ENCODE data around the gene ARFGAP3.
"Not testable (repeated sequence)": the region's sequence is repeated elsewhere in the genome, so short reads cannot be mapped to it uniquely, and the experiment has no call there.

Gene ARFGAP3

DNA sequence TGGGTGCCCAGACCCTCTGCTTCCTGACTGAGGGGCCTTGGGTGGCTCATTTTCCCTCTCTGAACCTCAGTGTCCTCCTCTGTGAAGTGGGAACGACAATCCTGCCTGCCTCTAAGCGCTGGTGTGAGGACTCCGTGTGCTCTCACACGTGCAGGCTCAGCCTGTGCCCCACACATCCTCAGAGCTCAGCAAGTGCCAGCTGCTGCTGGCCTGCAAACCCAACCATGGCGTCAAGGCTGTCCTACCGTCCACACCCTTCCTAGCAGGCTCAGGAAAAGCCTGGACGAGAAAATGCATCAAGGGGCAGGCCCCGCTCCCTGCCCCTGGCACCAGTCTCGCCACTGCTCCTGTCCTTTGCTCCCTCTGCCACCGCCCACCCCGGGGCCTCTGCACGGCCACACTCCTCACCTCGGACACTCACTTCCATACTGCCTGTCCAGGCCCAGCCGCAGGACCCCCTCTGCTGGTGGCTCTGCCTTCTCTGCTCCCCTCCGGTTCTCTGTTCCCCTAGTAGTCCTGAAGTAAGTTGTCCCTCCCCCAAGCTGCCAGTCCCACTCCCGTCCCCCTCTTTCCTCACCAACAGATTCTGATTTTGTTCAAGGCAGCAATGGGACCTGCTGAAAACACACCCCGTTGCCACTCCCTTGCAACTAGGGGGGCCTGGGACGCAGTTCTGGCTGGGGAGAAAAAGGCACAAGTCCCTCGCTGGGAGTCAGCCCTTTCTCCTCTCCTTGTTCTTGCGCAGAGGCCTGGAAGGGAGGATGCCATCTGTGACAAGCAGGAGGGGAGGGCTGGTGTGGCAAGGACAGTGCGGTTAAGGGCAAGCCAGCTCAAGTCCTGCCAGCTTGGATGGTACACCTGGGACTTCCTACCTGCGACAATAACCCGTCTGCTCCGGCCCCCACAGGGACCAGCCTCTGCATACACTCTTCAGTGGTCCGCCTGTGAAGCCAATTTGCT, 62.2 kb downstream of the ARFGAP3 start:
- DNase-seq: no peak

DNA sequence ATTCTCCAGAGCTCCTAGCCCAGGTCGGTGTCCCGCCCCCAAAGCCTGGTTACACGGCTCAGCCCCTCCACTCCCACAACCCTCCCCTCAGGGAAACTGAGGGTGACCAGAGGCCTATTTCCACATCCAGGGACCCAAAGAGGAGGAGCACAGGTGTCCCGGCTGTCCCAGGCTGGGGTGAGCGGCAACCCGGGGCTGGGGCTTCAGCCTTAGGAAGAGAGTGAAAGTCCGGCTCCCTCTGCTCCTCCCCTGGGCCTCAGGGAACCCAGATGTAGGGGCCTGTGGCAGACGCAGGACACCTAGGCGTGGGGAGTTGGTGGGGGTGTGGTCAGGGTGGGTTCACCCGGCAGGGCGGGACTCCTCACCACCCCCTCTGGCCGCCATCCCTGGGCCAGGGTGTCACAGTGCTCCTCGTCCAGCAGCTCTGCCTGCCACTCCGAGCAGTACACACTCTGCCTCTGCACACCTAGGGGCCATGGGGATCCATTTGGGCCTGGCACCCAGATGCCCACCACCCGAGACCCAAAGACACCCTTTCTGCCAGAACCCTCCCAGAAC, 63.1 kb downstream of the ARFGAP3 start:
- DNase-seq: no peak

DNA sequence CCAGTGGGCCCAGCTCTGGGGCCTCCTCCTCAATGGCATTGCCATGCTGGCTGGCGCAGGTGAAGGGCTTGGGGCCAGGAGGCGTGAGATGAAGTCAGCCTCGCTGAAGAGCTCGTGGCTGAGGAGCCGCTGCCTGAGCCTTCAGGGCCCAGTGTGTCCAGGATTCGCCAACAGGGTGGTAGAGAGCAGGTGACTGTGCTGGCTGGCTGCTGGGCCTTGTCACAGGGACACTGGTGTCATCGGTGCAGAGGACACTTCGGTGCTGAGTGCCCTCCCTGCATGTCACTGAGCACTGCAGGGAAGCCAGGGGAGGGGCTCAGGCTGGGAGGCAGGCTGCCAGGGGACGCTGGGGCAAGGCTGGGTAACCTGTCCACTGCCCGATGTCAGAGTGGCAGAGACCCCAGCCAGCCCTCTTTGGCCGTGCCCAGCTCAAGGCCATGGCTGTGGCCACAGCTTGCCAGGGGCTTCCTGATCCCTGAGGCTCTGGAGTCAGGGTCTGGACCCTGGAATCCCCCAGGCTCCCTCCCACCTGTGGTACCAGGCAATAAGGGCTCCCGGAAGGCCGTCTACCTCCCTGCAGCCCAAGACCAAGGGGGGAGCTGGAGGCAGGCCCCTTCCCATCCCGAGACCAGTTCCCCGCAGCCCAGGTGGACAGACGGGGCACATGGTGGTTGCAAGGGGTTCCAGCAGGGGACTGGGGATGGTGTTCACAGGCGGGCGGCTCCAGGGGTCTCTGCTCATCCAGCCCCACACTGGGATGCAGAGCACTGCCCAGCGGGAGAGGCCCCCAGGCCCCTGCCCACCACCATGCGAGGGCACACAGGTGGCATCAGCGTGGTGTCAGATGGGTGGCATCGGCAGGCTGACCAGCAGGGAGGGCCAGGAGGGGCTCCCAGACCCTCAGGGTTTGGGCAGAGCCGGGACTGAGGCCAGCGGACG, 63.9 kb downstream of the ARFGAP3 start:
- DNase-seq: peak in 1 of 14 donors; percentile 41

DNA sequence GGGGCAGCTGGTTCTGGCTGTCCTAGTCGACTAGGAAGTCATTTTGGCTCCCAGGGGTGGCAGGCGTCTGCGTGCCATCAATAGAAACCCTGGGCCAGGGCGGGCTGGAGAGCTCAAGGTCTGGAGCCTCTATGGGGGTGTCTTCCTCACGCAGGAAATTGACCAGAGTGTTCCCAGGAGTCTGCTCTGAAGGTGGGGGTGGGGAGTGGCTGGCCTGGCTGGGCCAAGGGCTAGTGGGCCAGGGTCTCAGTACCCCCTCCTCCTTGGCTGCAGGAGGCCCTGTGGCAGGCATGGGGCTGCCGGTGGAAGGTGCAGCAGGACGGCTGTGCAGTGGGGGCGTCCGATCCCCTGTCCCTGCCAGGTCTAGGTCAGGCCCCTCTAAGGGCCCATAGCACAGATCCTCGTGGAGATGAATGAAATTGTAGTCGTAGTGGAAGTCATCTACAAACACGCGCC, 64.6 kb downstream of the ARFGAP3 start:
- no peak for DNase-seq

DNA sequence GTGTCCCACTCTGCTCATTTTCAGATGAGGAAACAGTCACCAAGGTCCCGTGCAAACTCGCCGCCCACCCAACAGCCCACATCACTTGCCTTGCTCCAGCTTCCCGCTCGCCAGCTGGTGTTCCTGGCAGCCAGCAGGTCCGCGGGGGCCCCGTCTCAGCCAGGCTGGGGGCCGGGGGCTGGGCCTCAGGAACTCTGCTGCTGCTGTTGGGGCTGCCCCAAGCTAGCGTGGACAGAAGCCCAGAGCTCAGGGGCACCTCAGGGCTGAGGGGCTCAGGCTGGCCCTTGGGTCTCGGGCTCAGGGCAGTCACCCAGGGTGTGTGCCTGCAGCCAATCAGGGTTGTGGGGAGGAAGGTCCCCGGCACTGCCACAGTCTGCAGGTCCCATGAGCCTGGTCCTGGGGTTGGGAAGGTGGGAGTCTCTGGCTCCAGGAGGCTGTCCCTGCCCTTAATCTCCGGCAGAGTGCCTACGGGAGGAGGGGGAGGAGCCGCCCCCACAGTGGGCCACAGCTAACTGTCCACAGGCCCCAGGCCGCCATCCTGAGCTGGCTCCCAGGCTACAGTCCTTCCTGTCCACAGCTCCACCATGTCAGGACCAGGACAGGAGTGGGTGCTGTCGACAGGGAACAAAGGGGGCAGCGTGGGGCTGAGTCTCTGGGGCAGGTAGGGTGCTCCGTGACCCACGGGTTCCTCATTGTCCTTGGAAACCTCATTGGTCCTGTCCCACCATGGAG, 65.2 kb downstream of the ARFGAP3 start:
- no peak for DNase-seq

DNA sequence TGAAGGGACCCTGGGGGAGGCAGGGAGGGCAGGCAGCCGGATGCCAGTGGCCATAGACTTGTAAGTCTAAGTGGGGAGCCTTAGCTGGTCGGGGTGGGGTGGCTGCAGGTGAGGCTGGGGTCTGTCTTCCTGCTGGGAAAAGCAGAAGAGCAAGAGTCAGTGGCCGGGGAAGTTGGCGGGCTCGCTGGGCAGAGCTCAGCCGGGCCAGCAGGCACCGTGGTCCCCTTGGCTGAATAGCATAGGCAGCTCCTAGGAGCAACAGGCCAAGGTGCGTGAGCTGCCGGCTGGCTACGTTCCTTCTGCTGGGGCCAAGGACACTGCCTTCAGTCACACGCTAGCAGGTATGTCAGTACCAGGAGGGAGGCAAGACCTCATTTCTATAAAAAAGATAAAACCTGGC, 68.6 kb downstream of the ARFGAP3 start:
- no peak for DNase-seq

DNA sequence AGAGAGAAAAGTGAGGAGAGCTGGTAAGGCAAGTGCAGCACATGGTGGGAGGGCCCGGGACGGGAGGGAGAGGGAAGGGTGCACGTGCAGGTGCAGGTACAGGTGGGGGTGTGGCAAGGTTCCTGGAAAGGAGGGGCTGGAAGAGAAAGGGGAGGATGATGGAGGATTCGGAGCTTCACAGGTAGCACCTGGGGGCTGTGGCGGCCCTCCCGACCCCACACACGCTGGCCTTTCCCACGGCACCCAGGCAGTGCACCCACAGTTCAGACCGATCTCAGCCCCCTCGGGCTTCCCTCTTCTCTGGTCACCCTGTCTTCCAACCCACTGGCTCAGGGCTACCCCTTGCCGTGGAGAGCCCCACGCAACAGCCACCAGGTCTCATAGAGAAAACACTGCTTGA, 69.1 kb downstream of the ARFGAP3 start:
- DNase-seq: no peak

DNA sequence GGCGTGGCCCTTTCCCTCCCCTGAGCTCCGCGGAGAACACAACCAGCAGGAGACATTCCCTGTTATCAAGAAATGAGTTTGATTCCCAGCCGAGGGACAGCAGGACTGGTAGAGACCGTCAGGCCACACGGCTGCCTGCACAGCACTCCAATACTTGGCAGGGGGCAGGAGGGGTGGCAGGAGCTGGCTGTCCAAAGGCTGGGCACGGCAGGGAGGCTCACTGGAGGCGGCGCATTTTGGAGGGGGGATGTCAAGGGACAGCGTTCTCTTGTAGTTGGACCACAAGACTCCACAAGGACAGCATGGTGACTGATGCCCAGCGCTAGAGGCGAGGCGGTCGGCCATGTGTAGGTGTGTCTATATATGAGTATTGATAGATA, 69.7 kb downstream of the ARFGAP3 start:
- no peak for DNase-seq

DNA sequence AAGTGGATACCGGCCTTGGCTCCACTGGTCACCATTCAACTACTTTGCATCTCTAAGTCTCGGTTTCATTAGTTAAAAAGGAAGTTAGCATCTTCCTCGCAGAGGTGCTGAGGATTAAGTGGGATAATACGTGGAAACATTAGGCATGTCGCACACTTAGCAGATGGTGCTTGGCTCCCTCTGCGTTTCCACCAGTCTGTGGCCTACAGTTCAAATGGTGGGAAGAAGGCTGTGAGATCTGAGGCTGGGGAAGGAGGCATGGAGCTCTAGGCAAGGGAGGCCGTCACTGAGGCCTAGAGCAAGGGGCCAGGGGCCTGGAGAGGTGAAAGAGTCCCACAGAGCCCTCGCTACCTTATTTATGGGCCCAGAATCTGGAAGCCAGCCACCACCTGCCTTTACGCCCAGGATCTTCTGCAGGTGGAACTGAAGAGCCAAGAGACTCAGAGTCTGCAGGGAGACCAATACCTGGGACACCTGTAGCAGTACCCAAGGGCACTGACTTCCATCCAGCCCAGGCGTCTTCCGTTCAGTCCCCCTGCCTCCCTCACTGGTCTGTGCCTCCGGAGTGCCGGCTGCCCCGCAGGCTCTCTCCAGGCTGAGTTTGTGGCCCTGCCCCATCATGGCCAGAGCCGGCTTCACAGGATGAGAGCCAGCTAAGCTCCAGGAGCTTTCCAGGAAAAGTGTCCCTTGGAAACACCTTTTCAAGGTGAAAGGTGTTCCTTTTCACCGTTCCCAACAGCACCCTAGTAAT, 70.3 kb downstream of the ARFGAP3 start:
- DNase-seq: no peak

DNA sequence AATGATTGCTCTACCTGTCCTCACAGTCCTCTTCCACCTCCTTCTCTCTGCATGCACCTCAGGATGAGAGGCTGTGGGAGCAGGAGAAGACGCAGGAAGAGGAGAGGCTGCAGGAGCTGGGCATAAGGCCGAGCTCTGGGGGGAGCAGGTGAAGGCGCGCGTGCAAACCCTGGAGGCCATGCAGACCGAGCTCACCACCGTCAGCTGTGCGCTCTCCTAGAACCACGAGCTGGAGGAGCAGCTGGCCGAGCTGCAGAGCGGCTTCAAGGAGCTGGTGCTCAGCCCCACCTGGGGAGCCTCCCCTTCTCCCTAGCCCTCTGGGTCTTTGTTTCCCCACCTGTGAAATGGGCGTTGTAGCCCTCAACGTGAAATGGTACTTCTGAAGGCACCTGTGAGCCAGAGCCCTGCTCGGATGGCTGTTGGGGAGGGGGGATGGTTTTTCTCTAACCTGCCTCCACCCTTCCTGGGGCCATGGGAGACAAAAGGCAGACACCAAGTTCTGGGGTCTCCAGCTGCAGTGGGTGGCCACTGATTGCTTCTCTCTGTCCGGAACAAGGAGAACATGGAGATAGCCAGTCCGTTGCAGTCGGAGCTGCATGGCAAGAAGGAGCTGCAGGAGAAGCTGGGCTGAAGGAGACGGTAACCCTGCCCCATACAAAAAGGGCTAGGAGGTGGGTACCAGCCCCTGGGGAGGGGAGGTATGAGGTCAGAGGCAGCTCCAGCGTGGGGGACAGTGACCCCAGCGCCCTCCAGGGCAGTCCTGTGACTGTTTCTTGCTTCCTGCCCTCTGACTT, 71.2 kb downstream of the ARFGAP3 start:
- no peak for DNase-seq

DNA sequence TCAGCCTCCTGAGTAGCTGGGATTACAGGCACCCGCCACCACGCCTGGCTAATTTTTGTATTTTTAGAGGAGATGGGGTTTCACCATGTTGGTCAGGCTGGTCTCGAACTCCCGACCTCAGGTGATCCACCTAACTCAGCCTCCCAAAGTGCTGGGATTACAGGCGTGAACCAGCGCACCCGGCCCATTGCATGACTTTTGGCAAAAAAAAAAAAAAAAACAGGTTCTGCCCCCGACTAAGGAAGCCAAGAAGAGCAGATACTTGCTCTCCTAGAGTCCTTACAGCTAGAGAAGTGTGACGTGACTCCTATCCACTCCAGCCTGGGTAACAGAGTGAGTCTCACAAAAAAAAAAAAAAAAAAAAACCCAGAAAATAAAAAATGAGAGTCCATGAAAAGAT, 74.8 kb downstream of the ARFGAP3 start:
- not testable (repeated sequence) for DNase-seq

DNA sequence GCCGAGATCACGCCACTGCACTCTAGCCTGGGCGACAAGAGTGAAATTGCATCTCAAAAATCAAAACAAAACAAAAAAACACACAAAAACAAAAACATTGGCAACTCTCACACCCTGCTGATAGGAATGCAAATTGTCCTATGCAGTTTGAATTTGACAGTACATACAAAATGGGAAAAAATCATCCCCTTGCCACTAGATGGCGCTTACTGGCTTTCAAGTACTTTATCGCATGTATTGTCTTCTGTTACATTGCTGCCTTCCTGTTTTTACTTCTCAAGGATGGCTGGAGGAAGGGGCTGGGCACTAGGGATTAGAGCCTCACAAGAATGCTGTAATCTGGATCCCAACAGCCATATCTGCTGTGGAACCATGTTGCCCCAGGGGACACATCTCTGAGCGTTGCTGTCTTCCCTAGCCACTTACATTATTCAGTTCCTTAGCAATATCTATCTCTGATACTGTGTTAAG, 77.0 kb downstream of the ARFGAP3 start:
- peak in 8 of 14 donors; percentile 3 to 56 (median 12) for DNase-seq

DNA sequence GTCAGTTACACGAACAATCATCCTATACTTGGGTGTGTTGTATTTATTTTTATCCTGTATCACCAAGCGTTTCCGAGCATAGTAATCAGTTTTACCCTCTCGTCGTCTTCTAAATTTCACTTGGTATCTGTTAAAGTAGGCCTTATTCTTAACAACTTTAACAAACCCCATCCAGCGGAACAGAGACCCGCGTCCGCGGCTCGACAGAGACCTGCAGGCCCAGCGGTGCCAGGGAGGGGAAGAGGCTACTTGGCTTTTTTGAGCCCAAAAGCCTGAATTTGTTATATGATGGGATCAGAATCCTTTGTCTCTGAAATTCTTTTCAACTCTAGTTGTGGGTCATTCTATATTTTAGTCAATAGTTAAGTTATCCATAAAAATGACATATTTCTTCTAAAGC, 79.9 kb downstream of the ARFGAP3 start:
- no peak for DNase-seq

DNA sequence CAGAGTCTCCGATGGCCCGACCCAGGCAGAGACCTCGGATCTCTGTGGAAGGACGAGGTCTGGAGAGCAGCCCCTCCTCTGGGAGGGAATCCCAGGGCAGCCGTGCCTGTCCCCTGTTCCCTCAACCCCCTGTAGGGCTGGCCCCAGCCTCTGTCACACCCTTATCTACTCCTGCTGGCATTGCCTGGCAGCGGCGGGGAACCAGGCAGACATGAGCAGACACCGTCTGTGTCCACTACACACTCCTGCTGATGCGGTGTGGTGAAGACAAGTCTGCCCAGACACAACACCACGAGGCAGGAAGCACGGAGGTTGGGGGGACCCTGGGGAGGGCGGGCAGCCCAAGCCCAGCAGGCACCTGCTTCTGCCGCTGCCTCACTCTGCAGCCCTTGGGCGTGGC, 83.9 kb downstream of the ARFGAP3 start:
- DNase-seq: no peak

DNA sequence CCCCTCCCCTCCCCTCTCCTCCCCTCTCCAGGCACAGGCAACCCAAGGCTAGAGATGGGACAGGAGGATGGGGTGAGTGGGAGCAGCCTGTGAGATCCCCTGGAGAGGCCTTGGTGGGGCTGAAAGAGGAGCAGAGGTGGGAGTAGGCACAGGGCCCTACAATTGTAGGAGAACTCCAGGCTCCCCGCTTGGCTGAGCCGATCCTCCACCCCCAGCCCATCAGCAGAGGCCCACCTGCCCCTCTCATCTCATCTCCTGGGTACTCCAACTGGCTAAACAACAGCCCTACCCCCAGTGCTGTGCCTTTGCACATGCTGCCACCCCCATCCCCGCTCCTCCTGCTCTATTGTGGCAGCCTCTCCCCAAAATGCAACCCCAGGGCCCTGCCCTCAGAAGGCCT, 84.4 kb downstream of the ARFGAP3 start:
- DNase-seq: no peak

DNA sequence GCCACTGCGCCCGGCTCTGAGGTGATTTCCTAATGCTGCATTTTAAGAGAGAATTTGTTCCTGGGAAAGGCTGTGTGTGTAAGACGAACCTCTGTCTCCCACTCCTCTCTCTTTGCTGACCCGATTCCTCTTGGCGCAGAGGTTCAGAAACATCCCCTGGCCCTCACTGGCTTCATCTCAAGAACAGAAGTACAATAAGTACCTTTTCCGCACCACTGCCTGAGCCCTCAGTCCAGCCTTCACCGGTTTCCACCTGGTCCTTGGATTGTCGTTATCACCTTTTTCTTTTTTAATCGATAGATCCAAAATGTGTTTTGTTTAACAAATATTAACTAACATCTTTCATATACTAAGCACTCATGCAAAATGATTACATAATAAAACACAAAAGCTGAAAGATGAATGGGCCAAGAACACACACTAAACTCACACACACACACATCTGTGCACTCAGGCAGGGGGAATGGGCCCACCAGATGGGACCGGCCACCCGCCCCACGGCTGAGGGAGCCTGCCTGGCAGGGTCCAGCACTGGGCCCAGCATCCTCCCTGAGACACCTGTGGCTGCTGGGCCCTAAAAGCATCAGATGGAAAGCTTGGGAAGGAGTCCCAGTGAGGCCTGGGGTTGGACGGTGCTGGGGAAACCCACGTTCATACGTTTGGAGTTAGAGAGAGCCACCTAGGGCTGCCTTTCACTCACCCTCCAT, 86.0 kb downstream of the ARFGAP3 start:
- no peak for DNase-seq

DNA sequence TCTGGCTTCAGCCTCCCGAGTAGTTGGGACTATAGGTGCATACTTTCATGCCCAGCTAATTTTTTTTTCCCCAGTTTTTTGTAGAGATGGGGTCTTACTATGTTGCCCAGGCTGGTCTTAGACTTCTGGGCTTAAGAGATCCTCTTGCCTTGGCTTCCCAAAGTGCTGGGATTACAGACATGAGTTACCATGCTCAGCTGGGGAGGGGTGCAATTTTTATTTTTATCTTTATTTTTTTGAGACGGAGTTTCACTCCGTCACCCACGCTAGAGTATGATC, 86.7 kb downstream of the ARFGAP3 start:
- no peak for DNase-seq

DNA sequence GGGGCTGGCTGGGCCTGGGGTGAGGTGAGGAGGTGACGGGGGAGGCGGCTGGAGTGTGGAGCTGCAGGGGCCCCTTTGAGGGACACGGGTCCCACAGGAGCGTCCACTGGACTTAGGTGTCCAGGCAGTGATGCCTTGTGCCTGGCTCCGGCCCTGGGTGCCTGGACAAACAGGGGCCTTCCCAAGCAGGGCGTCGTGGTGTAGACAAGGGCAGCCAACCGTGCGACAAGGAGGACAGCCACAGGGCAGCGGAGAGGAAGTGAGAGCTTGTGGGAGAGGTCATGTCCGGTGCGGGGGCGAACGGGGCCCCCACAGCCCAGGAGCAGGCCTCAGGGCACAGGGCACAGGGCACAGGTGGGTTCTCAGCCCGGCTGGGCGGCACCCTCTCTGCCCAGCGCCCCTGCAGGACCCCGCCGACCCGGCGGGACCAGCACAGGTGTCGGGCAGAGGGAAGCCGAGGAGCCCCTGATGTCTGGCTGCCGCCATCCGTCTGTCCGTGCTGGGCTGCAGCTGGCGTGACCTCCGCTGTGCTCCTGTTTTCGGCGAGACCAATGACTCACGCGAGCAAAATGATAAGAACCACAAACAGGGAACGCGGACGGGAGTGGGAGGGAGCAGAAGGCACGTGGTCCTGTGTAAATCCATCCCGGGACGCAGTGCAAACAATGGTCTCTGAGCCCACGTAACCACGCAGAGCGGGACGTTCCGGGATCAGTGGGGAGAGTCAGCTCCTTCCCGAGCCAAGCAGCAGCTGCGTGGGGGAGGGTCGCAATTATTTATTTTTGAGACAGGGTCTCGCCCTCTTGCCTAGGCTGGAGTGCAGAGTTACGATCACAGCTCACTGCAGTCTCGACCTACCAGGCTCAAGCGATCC, 87.3 kb downstream of the ARFGAP3 start:
- DNase-seq: no peak

DNA sequence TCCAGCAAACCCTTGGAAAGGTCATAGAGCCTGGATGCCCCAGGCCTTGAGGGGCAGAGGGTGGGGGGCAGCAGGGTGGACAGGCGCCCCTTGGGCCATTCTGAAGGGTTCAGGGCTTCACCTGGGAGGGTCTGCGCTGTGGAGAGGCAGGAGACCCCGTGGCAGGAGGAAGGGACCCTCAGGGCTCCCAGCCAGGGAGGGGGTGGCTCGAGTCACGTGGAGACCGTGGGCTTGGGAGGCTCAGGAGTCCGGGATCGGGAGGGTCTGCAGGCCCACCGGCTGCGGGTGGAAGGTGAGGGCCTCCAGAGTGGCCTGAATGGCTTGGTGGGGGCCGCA, 87.9 kb downstream of the ARFGAP3 start:
- no peak for DNase-seq

Measured in C1 segment of cervical spinal cord (tissue), 14 donors.